HEK293 (cell line): Measurements from ENCODE around the gene BEST3.

Source experiments
- EGR2 ChIP-seq: fragments of 450-650 bp; formaldehyde crosslinking; IDR thresholded peaks from 2 replicates; pipeline ENCODE4 v1.5.1; 2016; ENCODE audit warnings: low read depth, missing biosample characterization, missing genetic modification characterization
- GFI1B ChIP-seq: fragments of 450-650 bp; formaldehyde crosslinking; IDR thresholded peaks from 2 replicates; pipeline ENCODE4 v1.5.1; 2016; ENCODE audit warnings: missing biosample characterization, missing genetic modification characterization
- INSM2 ChIP-seq: fragments of 450-650 bp; formaldehyde crosslinking; IDR thresholded peaks from 2 replicates; pipeline ENCODE4 v1.5.1; 2016; ENCODE audit warnings: missing biosample characterization, missing genetic modification characterization
- PRDM4 ChIP-seq: fragments of 450-650 bp; formaldehyde crosslinking; IDR thresholded peaks from 2 replicates; pipeline ENCODE4 v1.5.1; 2017; ENCODE audit warnings: missing biosample characterization, missing genetic modification characterization
- SCRT2 ChIP-seq: fragments of 450-650 bp; formaldehyde crosslinking; IDR thresholded peaks from 2 replicates; pipeline ENCODE4 v1.5.1; 2016; ENCODE audit warnings: missing biosample characterization, missing genetic modification characterization
- ZBTB17 ChIP-seq: fragments of 450-650 bp; formaldehyde crosslinking; IDR thresholded peaks from 2 replicates; pipeline ENCODE4 v1.5.1; 2016; ENCODE audit warnings: missing biosample characterization, missing genetic modification characterization
- ZNF155 ChIP-seq: fragments of 450-650 bp; formaldehyde crosslinking; IDR thresholded peaks from 2 replicates; pipeline ENCODE4 v1.5.1; 2016; ENCODE audit warnings: missing biosample characterization, missing genetic modification characterization
- ZNF16 ChIP-seq: fragments of 450-650 bp; formaldehyde crosslinking; IDR thresholded peaks from 2 replicates; pipeline ENCODE4 v1.5.1; 2016; ENCODE audit warnings: low read depth, missing biosample characterization, missing genetic modification characterization
- ZNF18 ChIP-seq: fragments of 450-650 bp; formaldehyde crosslinking; IDR thresholded peaks from 2 replicates; pipeline ENCODE4 v1.5.1; 2016; ENCODE audit warnings: missing biosample characterization, missing genetic modification characterization
- ZNF2 ChIP-seq: fragments of 450-650 bp; formaldehyde crosslinking; IDR thresholded peaks from 2 replicates; pipeline ENCODE4 v1.5.1; 2016; ENCODE audit warnings: missing biosample characterization, missing genetic modification characterization
- ZNF24 ChIP-seq: fragments of 450-650 bp; formaldehyde crosslinking; IDR thresholded peaks from 2 replicates; pipeline ENCODE4 v1.5.1; 2016; ENCODE audit warnings: missing biosample characterization, missing genetic modification characterization
- ZNF248 ChIP-seq: fragments of 450-650 bp; formaldehyde crosslinking; IDR thresholded peaks from 2 replicates; pipeline ENCODE4 v1.5.1; 2017; ENCODE audit warnings: missing biosample characterization, missing genetic modification characterization
- ZNF26 ChIP-seq: fragments of 450-650 bp; formaldehyde crosslinking; IDR thresholded peaks from 2 replicates; pipeline ENCODE4 v1.5.1; 2016; ENCODE audit warnings: missing biosample characterization, missing genetic modification characterization
- ZNF280C ChIP-seq: fragments of 450-650 bp; formaldehyde crosslinking; IDR thresholded peaks from 2 replicates; pipeline ENCODE4 v1.5.1; 2016; ENCODE audit warnings: missing biosample characterization, missing genetic modification characterization
- ZNF362 ChIP-seq: fragments of 450-650 bp; formaldehyde crosslinking; IDR thresholded peaks from 2 replicates; pipeline ENCODE4 v1.5.1; 2016; ENCODE audit warnings: missing biosample characterization, missing genetic modification characterization
- ZNF404 ChIP-seq: fragments of 450-650 bp; formaldehyde crosslinking; IDR thresholded peaks from 2 replicates; pipeline ENCODE4 v1.5.1; 2017; ENCODE audit warnings: missing biosample characterization, missing genetic modification characterization
- ZNF473 ChIP-seq: fragments of 450-650 bp; formaldehyde crosslinking; IDR thresholded peaks from 2 replicates; pipeline ENCODE4 v1.5.1; 2017; ENCODE audit warnings: missing biosample characterization, missing genetic modification characterization
- ZNF48 ChIP-seq: fragments of 450-650 bp; formaldehyde crosslinking; IDR thresholded peaks from 2 replicates; pipeline ENCODE4 v1.5.1; 2016; ENCODE audit warnings: missing biosample characterization, missing genetic modification characterization
- ZNF501 ChIP-seq: fragments of 450-650 bp; formaldehyde crosslinking; IDR thresholded peaks from 2 replicates; pipeline ENCODE4 v1.5.1; 2016; ENCODE audit warnings: missing biosample characterization, missing genetic modification characterization
- ZNF555 ChIP-seq: fragments of 450-650 bp; formaldehyde crosslinking; conservative IDR thresholded peaks from 2 replicates; pipeline ENCODE4 v1.5.1; 2017; ENCODE audit warnings: missing biosample characterization, mild to moderate bottlenecking, missing genetic modification characterization, inconsistent platforms
- ZNF610 ChIP-seq: fragments of 450-650 bp; formaldehyde crosslinking; IDR thresholded peaks from 2 replicates; pipeline ENCODE4 v1.5.1; 2016; ENCODE audit warnings: missing biosample characterization, missing genetic modification characterization, borderline replicate concordance
- ZNF624 ChIP-seq: fragments of 450-650 bp; formaldehyde crosslinking; IDR thresholded peaks from 2 replicates; pipeline ENCODE4 v1.5.1; 2017; ENCODE audit warnings: missing biosample characterization, missing genetic modification characterization
- ZNF645 ChIP-seq: fragments of 450-650 bp; formaldehyde crosslinking; IDR thresholded peaks from 2 replicates; pipeline ENCODE4; 2016; ENCODE audit warnings: missing biosample characterization, missing genetic modification characterization
- ZNF677 ChIP-seq: fragments of 450-650 bp; IDR thresholded peaks from 2 replicates; pipeline ENCODE4 v1.5.0; 2018; ENCODE audit warnings: missing biosample characterization, mild to moderate bottlenecking, missing genetic modification characterization, moderate library complexity
- ZSCAN16 ChIP-seq: fragments of 450-650 bp; formaldehyde crosslinking; IDR thresholded peaks from 2 replicates; pipeline ENCODE4 v1.5.1; 2016; ENCODE audit warnings: missing biosample characterization, missing genetic modification characterization

The BEST3 gene

GRCh38 chr12:69738351-69739286, 39.5 kb upstream of the BEST3 start, which contains the start of gene RAB3IP (continued):
- TF ChIP-seq ZNF26 (tag by site-specific recombination) (no peak), ZNF473 (tag by site-specific recombination) (no peak), ZNF155 (tag by site-specific recombination) (no peak), ZNF677 (tag by site-specific recombination) (no peak), ZSCAN16 (tag by site-specific recombination) (no peak), ZNF404 (tag by site-specific recombination) (no peak), GFI1B (tag by site-specific recombination) (no peak), EGR2 (tag by site-specific recombination) (no peak), ZNF18 (tag by site-specific recombination) (no peak), ZBTB17 (tag by site-specific recombination) (peak; percentile 90), ZNF555 (tag by site-specific recombination) (no peak), INSM2 (tag by site-specific recombination) (no peak), ZNF610 (no peak; the same call in 1 of the 2 replicates), ZNF2 (0 out of 2 replicates have a peak, but pooled peaks have one; percentile 43), ZNF48 (tag by site-specific recombination) (no peak), ZNF248 (tag by site-specific recombination) (no peak), PRDM4 (no peak), ZNF362 (no peak), ZNF16 (no peak), SCRT2 (tag by site-specific recombination) (no peak), ZNF501 (tag by site-specific recombination) (peak; percentile 26; the same call in 1 of the 2 replicates), ZNF624 (tag by site-specific recombination) (no peak), ZNF280C (no peak), ZNF24 (tag by site-specific recombination) (no peak), ZNF645 (tag by site-specific recombination) (no peak)
